Hematopoietic multipotent progenitor cell treated with erythropoietin and hydrocortisone succinate and interleukin-3 and kit ligand, for 8 days (in vitro differentiated cells): ENCODE data around the gene GNAZ.

Source experiments
- DNase-seq: peaks from one replicate; pipeline ENCODE4 v3.0.0-alpha.2; 2015

Gene GNAZ

DNA sequence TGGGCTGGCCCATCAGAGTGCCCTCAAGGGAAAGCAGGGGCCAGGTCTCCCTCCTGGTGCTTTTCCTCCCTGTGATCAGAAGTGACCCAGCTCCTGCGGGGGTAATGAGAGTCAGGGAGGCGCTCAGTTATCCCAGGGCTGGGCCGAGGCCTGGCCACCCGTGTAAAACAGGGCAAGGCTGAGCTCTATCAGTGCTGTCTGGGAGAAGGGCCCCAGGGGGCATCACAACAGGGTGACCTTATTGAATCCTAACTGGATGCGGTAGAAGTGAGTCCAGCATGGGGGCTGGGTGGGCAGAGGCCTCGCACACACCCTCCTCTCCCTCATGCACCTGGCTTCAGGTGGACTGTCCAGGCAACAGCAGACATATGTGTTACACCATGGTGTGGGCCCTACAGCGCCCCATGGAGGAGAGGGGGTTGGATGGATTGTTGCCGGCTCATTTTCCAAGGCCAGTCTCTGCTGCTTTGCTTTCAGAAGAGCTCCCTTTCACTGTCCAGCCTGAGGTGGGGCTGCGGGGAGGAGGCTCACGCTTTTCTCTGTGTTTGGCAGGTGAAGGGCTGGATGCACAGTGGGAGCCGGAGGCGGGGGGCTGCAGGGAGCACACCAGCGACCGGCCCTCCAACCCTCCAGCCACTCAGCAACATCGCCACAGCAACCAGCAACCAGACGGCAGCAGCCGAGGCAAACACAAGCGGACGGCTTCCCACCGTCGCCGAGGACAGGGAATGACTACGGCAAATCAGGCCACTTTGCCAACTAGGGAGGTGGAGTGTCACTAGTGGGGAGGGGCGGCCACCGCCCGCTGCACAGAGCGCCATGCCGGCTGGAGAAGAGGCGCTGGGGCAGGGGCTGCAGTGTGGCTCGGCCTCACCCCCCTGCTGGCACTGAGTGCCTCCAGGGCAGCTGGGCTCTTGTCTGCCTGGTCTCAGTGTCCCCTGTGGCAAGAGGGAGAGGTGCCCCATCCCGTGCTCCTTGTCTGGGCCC, 24.7 kb downstream of the GNAZ start:
- DNase-seq: no peak

DNA sequence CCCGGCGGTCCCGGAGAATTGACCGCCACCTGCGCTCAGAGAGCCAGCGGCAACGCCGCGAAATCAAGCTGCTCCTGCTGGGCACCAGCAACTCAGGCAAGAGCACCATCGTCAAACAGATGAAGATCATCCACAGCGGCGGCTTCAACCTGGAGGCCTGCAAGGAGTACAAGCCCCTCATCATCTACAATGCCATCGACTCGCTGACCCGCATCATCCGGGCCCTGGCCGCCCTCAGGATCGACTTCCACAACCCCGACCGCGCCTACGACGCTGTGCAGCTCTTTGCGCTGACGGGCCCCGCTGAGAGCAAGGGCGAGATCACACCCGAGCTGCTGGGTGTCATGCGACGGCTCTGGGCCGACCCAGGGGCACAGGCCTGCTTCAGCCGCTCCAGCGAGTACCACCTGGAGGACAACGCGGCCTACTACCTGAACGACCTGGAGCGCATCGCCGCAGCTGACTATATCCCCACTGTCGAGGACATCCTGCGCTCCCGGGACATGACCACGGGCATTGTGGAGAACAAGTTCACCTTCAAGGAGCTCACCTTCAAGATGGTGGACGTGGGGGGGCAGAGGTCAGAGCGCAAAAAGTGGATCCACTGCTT, 25.5 kb downstream of the GNAZ start:
- no peak for DNase-seq

GRCh38 chr22:23097412-23098229, 27.3 kb downstream of the GNAZ start:
- DNase-seq: no peak

DNA sequence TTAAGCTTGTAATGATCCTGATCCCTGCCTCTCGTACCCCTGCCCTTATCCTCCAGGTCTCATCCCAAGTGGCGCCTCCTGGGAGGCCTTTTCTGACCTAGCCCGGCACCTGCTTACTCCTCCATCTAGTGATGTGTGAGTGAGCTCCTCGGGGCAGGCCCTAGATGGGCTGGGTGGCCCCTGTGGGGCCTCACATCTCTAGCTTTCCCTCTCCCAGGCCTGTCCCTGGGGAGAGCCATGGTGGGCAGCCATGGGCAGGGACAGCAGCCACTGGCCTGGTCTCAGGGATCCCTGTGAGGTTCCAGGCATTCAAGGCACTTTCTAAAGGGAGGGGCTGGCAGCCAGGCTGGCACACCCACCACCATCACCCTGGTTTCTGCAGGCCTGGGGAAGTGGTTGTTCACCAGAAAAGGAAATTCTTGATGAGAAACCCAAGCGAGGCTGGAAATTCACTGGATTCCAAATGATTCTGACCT, 27.9 kb downstream of the GNAZ start:
- no peak for DNase-seq

DNA sequence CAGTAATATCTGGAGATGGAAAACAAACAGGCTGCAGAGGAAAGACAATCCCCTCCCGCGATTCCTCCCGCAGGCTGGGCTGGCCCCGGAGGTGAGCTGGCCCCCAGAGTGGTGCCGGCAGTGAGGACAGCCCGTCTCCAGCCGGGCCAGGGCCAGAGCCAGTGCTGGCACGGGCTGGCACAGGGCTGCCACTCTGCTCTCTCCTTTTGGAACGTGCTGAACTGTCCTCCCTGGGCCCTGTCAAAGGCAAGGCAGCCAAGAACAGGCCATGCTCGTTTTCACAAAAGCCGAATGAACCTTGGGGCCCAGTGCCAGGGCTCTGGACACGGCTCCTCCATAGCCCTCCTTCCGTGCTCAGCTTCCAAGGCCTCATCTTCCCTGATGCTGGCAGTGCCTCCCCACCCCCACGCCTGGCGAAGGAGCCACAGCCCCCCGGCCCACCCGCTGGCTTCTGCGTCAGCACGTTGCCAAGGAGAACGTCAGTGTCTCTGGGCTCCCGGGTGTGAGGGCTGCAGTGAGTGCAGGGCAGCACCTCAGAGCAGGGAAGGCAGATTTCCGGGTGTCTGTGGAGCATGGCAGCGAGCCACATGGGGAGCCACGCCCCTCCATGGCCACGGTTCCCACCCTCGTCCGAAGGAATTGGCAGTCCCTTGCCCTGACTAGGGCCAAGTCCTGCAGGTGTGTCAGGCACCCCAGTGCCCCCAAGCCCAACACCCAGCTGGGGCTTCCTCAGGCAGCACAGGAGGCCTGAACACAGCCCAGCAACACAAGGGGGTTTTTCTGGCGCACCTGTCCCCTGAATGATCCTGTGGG, 28.6 kb downstream of the GNAZ start:
- no peak for DNase-seq

GRCh38 chr22:23099531-23099804, 29.1 kb downstream of the GNAZ start:
- no peak for DNase-seq

DNA sequence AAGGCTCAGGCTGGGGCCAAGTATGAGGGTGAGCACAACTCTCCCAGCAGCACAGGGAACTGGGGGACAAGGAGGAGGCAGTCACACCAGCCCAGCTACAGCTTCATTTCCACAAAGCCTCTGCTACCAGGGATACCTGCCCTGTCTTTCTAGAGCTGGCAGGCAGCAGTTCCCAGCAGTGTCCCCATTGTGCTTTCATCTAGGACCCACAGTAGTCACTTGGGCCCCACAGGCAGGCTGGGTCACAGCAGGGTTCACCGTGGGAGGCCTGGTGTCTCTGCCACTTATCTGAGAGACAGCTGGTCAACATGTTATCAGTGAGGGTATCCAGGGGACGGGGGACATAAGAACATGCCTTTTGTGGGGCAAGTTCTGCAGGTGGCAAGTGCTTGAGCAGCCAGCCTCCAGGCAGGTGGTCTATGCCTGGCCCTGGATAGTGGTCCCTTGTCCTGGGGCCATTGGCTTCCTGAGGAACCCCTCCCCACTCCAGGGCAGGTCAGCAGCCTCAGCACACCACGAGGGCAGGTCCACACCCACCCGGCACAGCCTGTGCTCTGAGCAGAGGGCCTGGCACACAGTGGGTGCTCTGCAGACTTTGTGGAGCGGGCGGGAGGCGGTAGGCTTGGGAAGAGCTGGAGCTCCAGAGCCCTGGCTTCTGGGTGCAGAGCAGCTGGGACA, 29.9 kb downstream of the GNAZ start:
- peak; percentile 11 for DNase-seq

GRCh38 chr22:23101524-23101923, 31.2 kb downstream of the GNAZ start:
- no peak for DNase-seq

DNA sequence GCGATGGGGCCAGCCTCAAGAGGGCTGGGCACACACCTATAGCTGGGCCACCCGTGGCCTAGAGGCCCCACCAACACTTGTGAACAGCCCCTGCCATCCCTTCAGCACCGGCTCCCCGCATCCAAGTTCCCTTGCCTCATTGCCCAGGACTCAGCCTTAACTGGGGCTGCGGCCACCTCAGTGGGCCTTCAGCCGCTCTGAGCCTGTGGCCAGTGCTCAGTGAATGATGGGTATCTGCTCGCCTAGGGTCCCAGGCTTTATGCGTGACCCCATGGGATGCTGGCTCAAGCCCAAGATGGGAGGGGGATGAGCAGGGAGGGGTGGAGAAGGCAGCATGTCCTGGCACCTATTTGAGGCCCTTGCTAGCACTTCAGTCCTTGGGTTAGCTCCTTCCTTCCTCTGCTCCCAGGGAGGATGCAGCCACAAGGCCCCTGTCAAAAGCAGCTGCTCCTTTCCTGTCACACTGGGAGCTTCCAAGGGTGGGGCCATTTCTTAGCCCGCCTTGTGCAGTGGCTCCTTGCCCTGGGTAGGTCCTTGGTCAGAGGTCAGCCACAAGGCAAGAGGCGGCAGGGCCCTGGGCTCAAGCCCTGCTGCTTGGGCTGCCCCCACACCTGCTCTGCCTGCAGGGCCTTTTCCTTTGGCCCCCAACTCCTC, 31.8 kb downstream of the GNAZ start:
- no peak for DNase-seq

DNA sequence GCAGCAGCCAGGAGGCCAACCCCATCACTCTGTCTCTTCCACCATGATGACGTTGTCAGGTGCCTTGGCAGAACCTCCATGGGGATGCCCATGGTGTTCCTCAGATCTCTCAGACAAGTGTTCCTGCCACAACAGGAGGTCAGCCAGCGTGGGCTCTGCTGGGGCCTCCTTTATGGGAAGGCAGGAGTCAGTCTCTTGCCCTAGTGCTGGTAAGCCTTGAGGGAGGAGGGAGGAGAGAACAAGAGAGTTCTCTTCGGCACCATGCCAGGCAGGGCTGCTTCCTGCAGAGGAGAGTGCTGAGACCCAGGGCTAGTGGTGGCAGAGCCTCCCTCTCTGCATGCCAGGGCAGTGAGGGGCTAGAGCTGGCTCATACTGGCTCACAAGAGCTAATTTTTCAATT, 32.5 kb downstream of the GNAZ start:
- DNase-seq: no peak

DNA sequence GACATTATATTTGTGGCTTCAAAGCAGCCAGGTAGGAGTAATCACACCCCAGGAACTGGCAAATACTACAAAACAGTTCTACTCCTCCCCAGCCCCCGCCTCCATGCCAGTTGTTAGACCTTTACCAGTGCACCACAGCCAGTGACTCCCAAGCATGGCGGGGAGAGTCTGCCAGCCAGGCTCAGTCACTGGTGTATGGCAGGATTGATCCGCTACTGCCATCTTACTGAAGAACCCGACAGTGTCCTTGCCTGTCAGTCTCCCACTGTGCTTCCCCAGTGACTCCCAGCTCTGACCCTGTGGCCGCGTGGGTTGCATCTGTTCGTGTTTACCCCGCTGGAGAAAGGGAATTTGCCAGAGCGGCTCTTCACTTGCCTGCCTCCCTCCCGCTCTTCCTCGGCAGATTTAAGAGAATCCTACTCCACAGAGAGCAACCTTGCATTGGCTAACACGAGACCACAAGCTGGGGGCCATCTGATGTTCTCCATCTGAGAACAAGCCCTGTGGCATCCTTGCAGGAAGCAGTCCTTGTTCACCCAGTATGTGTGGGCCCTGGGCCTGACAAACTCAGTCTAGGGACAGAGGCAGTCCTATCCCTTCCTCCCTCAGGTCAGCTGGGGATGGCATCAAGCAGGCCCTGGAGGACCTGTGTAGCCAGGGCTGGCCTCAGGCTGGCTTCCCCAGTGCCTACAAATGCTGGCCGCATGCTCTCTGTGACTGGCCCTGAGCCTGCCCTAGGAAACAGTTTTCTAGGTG, 33.1 kb downstream of the GNAZ start:
- no peak for DNase-seq

DNA sequence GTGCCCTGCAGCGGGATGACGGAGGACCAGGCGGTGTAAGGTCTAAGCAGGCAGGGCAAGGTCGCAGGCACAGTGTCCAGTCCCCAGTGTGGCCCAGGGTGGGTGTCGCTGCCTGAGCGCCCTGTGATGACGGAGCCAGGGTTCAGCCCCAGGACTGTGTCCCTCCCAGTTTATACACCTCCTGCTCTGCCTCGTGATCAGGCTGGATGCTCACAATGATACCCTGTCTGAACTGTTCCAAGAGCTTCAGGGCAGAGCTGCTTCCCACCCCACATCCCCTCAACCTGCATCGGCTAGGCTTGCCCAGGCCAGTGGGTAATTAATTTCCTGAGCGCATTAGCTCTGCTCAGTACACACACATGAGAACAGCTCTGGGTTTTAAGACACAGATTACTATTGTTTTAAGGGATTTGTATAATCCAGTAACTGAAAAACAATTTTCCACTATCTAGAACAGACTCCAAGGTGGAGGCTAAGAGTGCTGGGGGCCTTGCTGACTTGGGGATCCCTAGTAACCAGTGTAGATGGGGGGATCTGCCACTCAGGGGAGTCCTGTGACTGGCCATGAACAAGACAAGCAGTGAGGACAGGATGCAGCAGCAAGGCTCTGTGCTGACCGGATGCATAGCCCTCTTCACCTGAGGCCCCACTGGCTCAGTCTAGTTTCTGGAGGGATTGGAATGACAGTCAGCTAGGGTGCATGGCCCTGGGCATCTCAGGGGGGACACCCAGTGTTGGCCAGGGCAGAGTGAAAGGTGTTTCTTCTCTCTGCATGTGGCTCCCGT, 34.1 kb downstream of the GNAZ start:
- no peak for DNase-seq

- DNase-seq: no peak
These were observed 35.0 kb downstream of the GNAZ start for GRCh38 chr22:23105304-23105703.

GRCh38 chr22:23105919-23106318, 35.6 kb downstream of the GNAZ start:
- no peak for DNase-seq

- DNase-seq: peak; percentile 45
These were observed 36.0 kb downstream of the GNAZ start for GRCh38 chr22:23106344-23106743.

GRCh38 chr22:23106906-23107367, 36.6 kb downstream of the GNAZ start:
- peak; percentile 95 for DNase-seq

DNA sequence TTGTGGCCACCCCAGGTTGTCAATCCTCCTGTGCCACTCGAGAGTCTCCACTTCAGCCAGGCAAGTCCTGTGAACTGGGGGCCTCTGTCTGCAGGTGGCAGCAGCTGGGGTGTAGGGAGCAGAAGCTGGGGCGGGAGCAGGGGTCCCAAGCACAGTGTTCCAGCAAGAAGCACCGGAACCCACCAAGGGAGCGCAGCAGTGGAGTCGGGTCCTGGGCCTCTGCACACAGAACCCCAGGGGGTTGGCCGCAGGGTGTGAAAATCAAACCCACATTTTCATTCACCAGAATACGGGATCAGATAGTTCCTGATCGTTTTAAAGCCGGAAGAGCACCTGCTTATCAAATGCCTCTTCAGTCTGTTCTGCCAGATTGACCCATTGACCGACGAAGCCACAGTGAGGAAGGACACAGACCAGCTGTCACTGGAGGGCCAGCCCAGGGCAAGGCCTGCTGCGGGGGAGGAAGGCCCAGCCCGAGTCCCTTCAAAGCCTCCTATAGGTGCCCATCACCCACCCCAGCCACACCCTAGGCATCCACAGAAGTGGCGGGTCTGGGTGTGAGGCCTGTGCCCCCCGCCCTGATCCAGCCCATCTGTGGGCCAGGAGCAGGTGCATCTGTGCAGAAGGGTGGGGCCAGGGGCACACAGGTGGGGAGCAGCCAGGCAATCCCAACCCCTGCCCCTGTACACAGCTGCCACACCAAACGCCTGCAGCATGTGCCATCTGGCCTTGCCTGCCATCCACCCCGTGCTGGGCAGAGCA, 37.3 kb downstream of the GNAZ start:
- no peak for DNase-seq

DNA sequence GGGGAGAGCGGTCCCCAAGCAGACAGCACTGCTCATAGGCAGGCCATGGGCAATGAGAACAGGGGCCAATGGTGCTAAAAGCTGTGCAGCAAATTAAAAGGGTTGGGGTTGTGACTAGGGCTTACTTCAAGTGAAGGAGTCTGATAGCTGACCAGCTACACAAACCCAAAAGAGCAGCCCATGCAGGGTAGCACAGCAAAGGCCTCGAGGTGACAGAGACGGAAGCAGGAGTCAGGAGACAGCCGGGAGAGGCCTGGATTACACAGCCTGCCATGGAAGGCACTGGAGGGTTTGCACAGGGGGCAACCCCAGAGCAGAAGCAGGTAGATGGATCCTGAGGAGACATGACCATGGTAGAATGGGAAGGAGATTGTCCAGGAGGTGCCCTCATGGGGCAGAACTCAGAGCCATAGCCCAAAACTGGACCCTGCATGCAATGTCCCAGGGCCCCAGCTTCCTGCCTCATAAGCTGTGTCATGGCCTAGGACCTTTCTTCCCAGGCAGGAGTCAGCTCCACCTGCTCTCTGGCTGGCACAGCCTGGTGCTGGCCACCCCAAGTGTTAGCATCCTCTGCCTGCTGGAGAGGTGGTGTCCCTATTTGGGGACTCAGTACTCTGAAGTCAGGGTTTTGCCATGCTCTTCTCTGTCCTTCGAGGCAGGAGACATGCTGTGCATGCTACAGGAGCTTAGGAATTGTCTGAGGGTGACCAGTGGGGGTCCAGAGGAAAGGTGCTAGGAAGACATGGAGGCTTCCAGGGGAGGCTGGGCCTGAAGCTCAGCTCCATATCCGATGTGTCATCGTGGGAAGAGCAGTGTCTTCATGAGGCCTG, 38.1 kb downstream of the GNAZ start:
- DNase-seq: no peak
